SK-N-MC (cell line): Measurements from ENCODE around the gene TSR3.

Source experiments
- EZH2 ChIP-seq: fragments of 200-600 bp; sonication (generic); IDR thresholded peaks from one replicate; pipeline ENCODE4 v1.6.1; 2017; ENCODE audit warnings: antibody characterized with exemption
- FOXP2 ChIP-seq: optimal IDR thresholded peaks from 2 replicates; pipeline ENCODE3; 2011; ENCODE audit warnings: mild to moderate bottlenecking, moderate library complexity; ENCODE audit not compliant: insufficient read depth; ENCODE audit errors: extremely low read length, control extremely low read depth

- TF ChIP-seq EZH2: no peak
- no peak for TF ChIP-seq FOXP2
Measured at GRCh38 chr16:1344499-1344898, 7.2 kb downstream of the TSR3 start.
